ENCODE data around the gene KHK.

Gene KHK

DNA sequence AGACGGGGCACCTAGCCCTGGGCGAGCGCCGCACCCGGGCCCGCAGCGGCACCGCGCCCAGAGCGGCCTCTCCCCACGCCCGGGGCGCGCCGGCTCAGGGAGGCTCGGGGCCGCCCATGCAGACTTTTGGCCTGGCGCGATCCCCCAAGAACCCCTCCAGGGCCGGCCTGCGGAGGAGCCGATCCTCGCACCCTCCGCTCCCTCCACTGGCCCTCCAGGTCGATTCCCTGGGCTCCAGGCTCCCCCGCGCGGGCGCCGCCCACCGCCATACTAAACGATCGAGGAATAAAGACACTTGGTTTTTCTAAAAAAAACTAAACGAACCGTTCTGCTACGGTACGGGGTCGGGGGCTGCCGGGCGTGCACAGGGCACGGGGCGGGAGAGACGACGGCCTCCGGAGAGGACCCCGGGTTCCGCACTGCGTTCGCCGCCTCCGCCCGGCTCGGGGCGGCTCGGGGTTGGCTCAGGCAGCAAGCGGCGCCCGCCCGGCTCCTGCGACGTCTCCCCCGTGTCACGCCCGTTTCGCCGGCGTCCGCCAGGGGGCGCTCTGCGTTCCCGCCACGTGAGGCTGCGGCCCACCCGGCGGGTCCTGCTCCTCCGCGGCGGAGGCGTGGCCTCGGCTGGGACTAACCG, 365 bp upstream of the KHK start (continued):
- TF ChIP-seq, protein P1, sequence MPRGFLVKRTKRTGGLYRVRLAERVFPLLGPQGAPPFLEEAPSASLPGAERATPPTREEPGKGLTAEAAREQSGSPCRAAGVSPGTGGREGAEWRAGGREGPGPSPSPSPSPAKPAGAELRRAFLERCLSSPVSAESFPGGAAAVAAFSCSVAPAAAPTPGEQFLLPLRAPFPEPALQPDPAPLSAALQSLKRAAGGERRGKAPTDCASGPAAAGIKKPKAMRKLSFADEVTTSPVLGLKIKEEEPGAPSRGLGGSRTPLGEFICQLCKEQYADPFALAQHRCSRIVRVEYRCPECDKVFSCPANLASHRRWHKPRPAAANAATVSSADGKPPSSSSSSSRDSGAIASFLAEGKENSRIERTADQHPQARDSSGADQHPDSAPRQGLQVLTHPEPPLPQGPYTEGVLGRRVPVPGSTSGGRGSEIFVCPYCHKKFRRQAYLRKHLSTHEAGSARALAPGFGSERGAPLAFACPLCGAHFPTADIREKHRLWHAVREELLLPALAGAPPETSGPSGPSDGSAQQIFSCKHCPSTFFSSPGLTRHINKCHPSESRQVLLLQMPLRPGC (tag by site-specific recombination; IDR thresholded peaks at IDR 0.05): no peak
- no peak for TF ChIP-seq ZSCAN5A (tag by site-specific recombination; IDR thresholded peaks at IDR 0.05)
- TF ChIP-seq ZNF830 (tag by site-specific recombination; IDR thresholded peaks at IDR 0.05; ENCODE audit: low read depth): no peak
- TF ChIP-seq ZNF660 (tag by site-specific recombination; IDR thresholded peaks at IDR 0.05): peak; percentile 62; the same call in 1 of the 2 replicates
- TF ChIP-seq ZNF248 (tag by site-specific recombination; IDR thresholded peaks at IDR 0.05): no peak
- TF ChIP-seq ZBTB7A (tag by site-specific recombination; IDR thresholded peaks at IDR 0.05; ENCODE audit: low read depth): no peak; the same call in 1 of the 2 replicates
- no peak for TF ChIP-seq HOXA7 (CRISPR knock-in tag; IDR thresholded peaks at IDR 0.05; ENCODE audit: borderline replicate concordance)
- TF ChIP-seq WT1 (tag by site-specific recombination; IDR thresholded peaks at IDR 0.05): no peak
- TF ChIP-seq ZNF791 (tag by site-specific recombination; IDR thresholded peaks at IDR 0.05): no peak
- TF ChIP-seq, protein P2, sequence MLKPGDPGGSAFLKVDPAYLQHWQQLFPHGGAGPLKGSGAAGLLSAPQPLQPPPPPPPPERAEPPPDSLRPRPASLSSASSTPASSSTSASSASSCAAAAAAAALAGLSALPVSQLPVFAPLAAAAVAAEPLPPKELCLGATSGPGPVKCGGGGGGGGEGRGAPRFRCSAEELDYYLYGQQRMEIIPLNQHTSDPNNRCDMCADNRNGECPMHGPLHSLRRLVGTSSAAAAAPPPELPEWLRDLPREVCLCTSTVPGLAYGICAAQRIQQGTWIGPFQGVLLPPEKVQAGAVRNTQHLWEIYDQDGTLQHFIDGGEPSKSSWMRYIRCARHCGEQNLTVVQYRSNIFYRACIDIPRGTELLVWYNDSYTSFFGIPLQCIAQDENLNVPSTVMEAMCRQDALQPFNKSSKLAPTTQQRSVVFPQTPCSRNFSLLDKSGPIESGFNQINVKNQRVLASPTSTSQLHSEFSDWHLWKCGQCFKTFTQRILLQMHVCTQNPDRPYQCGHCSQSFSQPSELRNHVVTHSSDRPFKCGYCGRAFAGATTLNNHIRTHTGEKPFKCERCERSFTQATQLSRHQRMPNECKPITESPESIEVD (tag by site-specific recombination; IDR thresholded peaks at IDR 0.05): no peak
- TF ChIP-seq ZBTB48 (tag by site-specific recombination; IDR thresholded peaks at IDR 0.05): no peak
- TF ChIP-seq ZNF48 (tag by site-specific recombination; IDR thresholded peaks at IDR 0.05): no peak

DNA sequence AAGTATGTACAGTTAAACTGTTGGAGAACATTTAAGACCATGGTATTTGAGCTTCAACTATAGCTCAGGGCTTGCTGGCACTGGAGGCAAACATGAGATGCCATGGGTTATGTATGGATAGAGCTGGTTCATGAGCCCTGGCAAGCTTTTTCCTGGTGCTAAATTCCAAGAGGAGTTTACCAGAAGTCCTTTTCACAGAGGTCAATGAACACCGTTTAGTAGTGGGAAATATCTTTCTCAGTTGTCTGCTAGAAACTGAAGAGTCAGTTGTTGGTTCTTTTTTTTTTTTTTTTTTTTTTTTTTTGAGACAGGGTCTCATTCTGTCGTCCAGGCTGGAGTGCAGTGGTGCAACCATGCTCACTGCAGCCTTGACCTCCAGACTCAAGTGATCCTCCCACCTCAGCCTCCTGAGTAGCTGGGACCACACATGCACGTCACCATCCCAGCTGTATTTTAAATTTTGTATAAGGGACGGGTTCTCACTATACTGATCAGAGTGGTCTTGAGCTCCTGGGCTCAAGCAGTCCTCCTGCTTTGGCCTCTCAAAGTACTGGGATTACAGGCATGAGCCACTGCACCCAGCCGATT, 1.3 kb downstream of the KHK start:
- TF ChIP-seq EGR2 (tag by site-specific recombination; IDR thresholded peaks at IDR 0.05; ENCODE audit: low read depth): no peak
- no peak for TF ChIP-seq ZNF571 (tag by site-specific recombination; IDR thresholded peaks at IDR 0.05)
- TF ChIP-seq HOXC10 (CRISPR knock-in tag; IDR thresholded peaks at IDR 0.05): no peak
- peak; percentile 73 for TF ChIP-seq ZNF362 (tag by site-specific recombination; IDR thresholded peaks at IDR 0.05)
- TF ChIP-seq, protein P3, sequence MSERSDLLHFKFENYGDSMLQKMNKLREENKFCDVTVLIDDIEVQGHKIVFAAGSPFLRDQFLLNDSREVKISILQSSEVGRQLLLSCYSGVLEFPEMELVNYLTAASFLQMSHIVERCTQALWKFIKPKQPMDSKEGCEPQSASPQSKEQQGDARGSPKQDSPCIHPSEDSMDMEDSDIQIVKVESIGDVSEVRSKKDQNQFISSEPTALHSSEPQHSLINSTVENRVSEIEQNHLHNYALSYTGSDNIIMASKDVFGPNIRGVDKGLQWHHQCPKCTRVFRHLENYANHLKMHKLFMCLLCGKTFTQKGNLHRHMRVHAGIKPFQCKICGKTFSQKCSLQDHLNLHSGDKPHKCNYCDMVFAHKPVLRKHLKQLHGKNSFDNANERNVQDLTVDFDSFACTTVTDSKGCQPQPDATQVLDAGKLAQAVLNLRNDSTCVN (tag by site-specific recombination; optimal IDR thresholded peaks at IDR 0.05): no peak
- TF ChIP-seq ZNF404 (tag by site-specific recombination; IDR thresholded peaks at IDR 0.05): no peak
- no peak for TF ChIP-seq IKZF3 (tag by site-specific recombination; IDR thresholded peaks at IDR 0.05)
- no peak for TF ChIP-seq ZNF138 (tag by site-specific recombination; IDR thresholded peaks at IDR 0.05; ENCODE audit: borderline replicate concordance)
- no peaks in the 10 kb centered on the region for H3K9me3 ChIP-seq (ENCODE audit: control insufficient read depth, insufficient read depth, low read depth, low read length)
- H3K36me3 ChIP-seq (ENCODE audit: control insufficient read depth in 2 of 2, insufficient read depth in 1 of 2, low read length in 2 of 2): peaks cover 0 to 19% of the 10 kb centered on the region in 2 experiments; a peak in 1 of 3 replicates
- H3K4me1 ChIP-seq (ENCODE audit: control insufficient read depth, insufficient read depth, low read length): peaks cover 5% of the 10 kb centered on the region; the same call in 1 of the 2 replicates
- CTCF ChIA-PET: interaction anchor here (0.9 to 3.3 kb wide), 8 partner anchors 10 to 177 kb away, joined by 3 to 44 read pairs (median 3); partner anchors contain the start of gene OST4
- no peak overlapping the region for H3K4me3 ChIP-seq (ENCODE audit: low read depth, low read length)
- POLR2A ChIA-PET: interaction anchor here (0.7 to 2.8 kb wide), 6 partner anchors 10 to 282 kb away, joined by 4 to 11 read pairs (median 6); partner anchors contain the start of gene AGBL5
- no peak overlapping the region for H3K27ac ChIP-seq (ENCODE audit: extremely low read depth, low read depth, low read length)
